Vagina (tissue), 2 donors: ENCODE results near the gene DYSF.

Experiments
- POLR2A ChIP-seq, 2 donors: fragments of 450-650 bp; IDR thresholded peaks; one replicate each; pipeline ENCODE4 v1.6.1; 2017; ENCODE audit warnings: antibody characterized with exemption in 2 of 2, mild to moderate bottlenecking in 2 of 2, moderate library complexity in 2 of 2
- TF ChIP-seq, protein P1 (sequence below), 3 experiments: fragments of 450-650 bp in 2 of 3; fragments of 200-600 bp in 1 of 3; sonication (generic) in 1 of 3; IDR thresholded peaks; one replicate each; pipeline ENCODE4 v1.5.1; 2017 to 2019; ENCODE audit warnings: antibody characterized with exemption in 3 of 3, mild to moderate bottlenecking in 2 of 3, moderate library complexity in 2 of 3

DNA sequence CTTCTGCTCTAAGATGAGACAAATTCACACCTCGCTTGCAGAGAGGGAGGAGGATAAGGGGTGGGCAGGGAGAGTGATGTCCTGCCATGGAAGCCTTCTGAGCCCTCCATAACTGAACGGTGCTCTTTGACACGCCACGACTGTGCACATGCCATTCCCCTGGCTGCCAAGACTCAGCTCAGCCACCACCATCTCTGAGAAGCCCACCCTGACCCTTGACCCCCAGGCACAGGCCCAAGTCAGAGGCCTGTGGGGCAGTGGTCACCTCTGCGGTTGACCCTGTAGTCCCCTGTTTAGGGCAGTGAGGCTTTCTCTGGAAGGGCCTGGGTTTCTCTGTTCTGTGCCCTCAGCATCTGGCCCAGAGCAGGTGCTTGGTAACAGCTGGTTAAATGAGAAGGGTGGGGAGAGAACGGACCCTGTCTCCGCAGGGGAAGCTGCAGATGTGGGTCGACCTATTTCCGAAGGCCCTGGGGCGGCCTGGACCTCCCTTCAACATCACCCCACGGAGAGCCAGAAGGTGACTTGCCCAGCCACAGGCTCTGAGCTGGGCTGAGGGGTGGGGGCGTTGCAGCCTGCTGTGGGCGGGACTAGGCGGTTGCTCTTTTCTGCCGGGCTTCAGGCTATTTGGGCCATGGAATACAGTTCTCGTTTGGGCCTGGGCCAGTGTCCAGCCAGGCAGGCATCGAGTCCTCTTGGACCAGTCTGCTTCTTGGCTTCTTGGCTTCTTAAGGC, 215.1 kb downstream of the DYSF start:
- TF ChIP-seq POLR2A (IDR thresholded peaks at IDR 0.05) = no peak
- TF ChIP-seq, protein P1, sequence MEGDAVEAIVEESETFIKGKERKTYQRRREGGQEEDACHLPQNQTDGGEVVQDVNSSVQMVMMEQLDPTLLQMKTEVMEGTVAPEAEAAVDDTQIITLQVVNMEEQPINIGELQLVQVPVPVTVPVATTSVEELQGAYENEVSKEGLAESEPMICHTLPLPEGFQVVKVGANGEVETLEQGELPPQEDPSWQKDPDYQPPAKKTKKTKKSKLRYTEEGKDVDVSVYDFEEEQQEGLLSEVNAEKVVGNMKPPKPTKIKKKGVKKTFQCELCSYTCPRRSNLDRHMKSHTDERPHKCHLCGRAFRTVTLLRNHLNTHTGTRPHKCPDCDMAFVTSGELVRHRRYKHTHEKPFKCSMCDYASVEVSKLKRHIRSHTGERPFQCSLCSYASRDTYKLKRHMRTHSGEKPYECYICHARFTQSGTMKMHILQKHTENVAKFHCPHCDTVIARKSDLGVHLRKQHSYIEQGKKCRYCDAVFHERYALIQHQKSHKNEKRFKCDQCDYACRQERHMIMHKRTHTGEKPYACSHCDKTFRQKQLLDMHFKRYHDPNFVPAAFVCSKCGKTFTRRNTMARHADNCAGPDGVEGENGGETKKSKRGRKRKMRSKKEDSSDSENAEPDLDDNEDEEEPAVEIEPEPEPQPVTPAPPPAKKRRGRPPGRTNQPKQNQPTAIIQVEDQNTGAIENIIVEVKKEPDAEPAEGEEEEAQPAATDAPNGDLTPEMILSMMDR (IDR thresholded peaks at IDR 0.05) = no peak
